Skeletal muscle tissue (tissue), 5 donors: Measurements from ENCODE around the gene C7. TPM values are rescaled to one million over a fixed set of nuclear protein-coding genes. Genes with fewer than 3 reads are reported as not detected.
"Not testable (repeated sequence)": the region's sequence is repeated elsewhere in the genome, so short reads cannot be mapped to it uniquely, and the experiment has no call there.

Experiments used
- H3K27ac ChIP-seq: one replicate; pipeline ENCODE4 v1.7.0; 2013; ENCODE audit warnings: mild to moderate bottlenecking, low read depth, low read length, inconsistent platforms
- H3K27me3 ChIP-seq, 3 donors: one replicate each; pipeline ENCODE4 v1.7.0; 2013; ENCODE audit warnings: low read length in 3 of 3; ENCODE audit not compliant: control insufficient read depth in 3 of 3, insufficient read depth in 3 of 3
- H3K36me3 ChIP-seq, 3 donors: one replicate each; pipeline ENCODE4 v1.7.0; 2013; ENCODE audit warnings: low read length in 3 of 3; ENCODE audit not compliant: control insufficient read depth in 3 of 3, insufficient read depth in 3 of 3
- H3K4me1 ChIP-seq, 3 donors: one replicate each; pipeline ENCODE4 v1.7.0; 2013; ENCODE audit warnings: low read length in 3 of 3, mild to moderate bottlenecking in 3 of 3; ENCODE audit not compliant: control insufficient read depth in 3 of 3, insufficient read depth in 3 of 3
- H3K4me3 ChIP-seq, 3 donors: one replicate each; pipeline ENCODE4 v1.7.0; 2013; ENCODE audit warnings: low read length in 3 of 3
- H3K9ac ChIP-seq, 3 donors: one replicate each; pipeline ENCODE4 v1.7.0; 2013; ENCODE audit warnings: low read length in 3 of 3, mild to moderate bottlenecking in 3 of 3, moderate library complexity in 2 of 3, low read depth in 1 of 3
- H3K9me3 ChIP-seq, 3 donors: one replicate each; pipeline ENCODE4 v1.7.0; 2013; ENCODE audit warnings: low read length in 3 of 3; ENCODE audit not compliant: control insufficient read depth in 3 of 3
- small RNA-seq: library from RNA; depleted of rRNA; stranded (forward); fragments of <200 nt; gene quantifications from one replicate; pipeline ENCODE3, GENCODE V24; 2014
- total RNA-seq: library from RNA; depleted of rRNA; stranded (reverse); fragments of >200 nt; gene quantifications from one replicate; pipeline ENCODE4 v1.2.3, GENCODE V29; 2014
- donor health status: Osteomylitis.

C7 gene
- total RNA-seq, 1 donor from 2014 or later: 15.1 TPM

DNA sequence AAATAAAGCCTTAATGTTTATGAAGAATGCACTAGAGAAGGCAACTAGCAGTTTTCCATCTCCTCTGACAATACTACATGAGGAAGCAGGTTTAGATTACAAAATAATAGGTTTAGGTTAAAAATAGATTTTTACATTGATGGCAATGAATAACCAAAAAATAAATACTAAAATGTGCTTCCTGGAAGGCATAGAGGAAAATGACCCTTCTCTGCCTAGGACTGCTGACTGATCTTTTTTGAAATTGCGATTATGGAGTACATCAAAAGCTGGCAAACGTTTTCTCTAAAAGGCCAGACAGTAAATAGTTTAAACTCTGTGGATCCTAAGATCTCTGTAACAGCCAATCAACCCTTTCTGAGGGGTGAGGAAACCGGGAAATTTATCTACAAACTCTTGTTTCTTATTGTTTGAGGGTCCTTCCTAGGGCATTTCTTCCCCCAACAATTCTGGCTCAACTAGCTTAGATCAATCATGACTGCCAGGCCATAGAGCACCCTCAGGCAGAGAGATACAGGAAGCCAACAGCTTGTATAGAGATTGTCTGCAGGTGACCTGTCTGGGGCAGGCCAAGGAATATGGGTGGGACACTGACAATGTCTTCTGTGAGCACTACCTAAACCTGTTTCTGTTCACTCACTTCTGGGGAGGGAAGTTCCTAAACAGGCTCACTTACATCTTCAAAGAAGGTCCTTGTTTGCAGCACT, 94.5 kb downstream of the C7 start:
- H3K4me3 ChIP-seq: no peak overlapping the region
- no peak overlapping the region for H3K9ac ChIP-seq
- no peak overlapping the region for H3K27ac ChIP-seq
- H3K9me3 ChIP-seq: no peaks in the 10 kb centered on the region
- H3K4me1 ChIP-seq: no peaks in the 10 kb centered on the region
- H3K27me3 ChIP-seq: no peaks in the 10 kb centered on the region
- no peaks in the 10 kb centered on the region for H3K36me3 ChIP-seq

DNA sequence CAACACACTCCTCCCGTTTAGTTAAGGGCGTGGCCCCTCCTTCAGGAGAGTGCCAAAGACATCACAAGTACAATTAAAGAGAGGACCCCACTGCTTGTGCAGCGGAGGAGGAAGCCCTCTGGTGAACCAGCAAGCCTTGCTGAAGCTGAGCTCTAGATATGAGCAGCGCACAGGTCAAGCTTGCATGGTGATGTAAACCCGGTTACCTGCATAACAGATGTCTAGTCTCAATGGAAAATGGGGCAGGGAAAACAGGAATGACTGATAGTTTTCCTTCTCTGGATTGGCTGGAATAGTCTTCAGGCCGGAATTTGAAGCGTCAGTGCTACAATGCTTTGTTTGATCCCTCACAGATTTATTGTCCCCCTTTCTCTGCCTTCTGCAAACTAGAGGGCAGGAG, 95.6 kb downstream of the C7 start:
- no peaks in the 10 kb centered on the region for H3K27me3 ChIP-seq
- no peaks in the 10 kb centered on the region for H3K36me3 ChIP-seq
- no peaks in the 10 kb centered on the region for H3K9me3 ChIP-seq
- no peaks in the 10 kb centered on the region for H3K4me1 ChIP-seq
- H3K27ac ChIP-seq: no peak overlapping the region
- H3K4me3 ChIP-seq: no peak overlapping the region
- no peak overlapping the region for H3K9ac ChIP-seq

DNA sequence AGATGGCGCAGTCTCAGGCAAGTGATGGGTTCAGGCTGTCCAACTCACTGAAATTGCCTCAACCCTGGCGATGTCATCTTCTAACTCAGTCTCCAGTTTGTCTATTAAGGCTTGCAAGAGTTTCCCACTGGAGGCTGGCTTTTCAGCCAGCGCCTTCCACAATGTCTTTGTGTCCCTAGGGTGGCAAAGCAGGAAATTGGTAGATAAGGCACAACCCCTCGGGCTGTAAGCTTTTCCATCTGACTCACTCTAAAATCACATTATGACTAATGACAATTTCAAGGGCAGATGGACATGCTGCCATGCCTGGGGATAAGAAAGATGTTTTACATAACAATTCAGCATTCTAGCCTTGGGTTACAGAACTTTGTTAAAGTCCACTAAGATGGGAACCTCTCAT, 99.9 kb downstream of the C7 start:
- Histone ChIP-seq H3K27ac (no peak overlapping the region), H3K4me1 (no peaks in the 10 kb centered on the region), H3K27me3 (no peaks in the 10 kb centered on the region), H3K9me3 (no peaks in the 10 kb centered on the region), H3K4me3 (no peak overlapping the region), H3K36me3 (no peaks in the 10 kb centered on the region), H3K9ac (no peak overlapping the region)

DNA sequence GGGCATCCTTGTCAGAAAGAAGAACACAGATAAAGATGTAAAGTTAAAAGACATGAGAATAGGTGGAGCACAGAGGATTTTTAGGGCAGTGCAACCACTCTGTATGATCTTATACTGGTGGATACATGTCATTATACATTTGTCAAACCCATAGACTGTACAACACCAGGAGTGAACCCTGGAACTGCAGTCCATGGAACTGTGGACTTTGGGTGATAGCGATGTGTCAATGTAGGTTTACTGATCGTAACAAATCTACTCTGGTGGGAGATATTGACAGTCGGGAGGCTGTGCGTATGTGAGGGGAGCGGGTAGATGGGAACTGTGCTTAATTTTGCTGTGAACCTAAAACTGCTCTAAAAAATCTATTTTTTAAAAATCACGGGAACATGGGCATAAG, 101.3 kb downstream of the C7 start:
- no peaks in the 10 kb centered on the region for H3K4me1 ChIP-seq
- H3K9ac ChIP-seq: no peak overlapping the region
- H3K4me3 ChIP-seq: no peak overlapping the region
- no peaks in the 10 kb centered on the region for H3K36me3 ChIP-seq
- no peak overlapping the region for H3K27ac ChIP-seq
- H3K27me3 ChIP-seq: no peaks in the 10 kb centered on the region
- H3K9me3 ChIP-seq: no peaks in the 10 kb centered on the region

DNA sequence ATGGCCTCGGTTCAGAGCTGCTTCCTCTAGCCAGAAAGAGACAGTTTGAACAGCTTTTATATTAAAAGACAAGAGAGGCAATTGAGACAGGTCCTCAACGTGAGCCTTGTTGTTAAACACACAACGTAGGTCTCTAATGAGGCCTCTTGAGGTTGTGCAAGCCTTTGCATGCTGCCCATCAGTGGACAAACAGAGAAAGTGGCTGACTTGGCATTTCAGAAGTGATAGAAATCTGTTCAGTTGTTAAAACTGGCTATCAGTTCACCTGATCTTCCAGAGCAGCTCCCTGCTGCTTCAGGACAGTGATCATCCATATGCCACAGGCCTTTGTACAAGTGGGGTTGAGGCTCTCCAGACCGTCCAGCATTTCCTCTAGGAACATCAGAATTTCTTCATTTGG, 103.0 kb downstream of the C7 start:
- no peaks in the 10 kb centered on the region for H3K4me1 ChIP-seq
- no peak overlapping the region for H3K4me3 ChIP-seq
- no peaks in the 10 kb centered on the region for H3K36me3 ChIP-seq
- H3K9ac ChIP-seq: no peak overlapping the region
- no peaks in the 10 kb centered on the region for H3K27me3 ChIP-seq
- no peaks in the 10 kb centered on the region for H3K9me3 ChIP-seq
- H3K27ac ChIP-seq: no peak overlapping the region

DNA sequence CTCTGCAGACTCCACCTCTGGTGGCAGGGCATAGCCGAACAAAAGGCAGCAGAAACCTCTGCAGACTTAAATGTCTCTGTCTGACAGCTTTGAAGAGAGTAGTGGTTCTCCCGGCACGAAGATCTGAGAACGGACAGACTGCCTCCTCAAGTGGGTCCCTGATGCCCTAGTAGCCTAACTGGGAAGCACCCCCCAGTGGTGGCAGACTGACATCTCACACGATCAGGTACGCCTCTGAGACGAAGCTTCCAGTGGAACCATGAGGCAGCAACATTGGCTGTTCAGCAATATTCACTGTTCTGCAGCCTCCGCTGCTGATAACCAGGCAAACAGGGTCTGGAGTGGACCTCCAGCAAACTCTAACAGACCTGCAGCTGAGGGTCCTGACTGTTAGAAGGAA, 113.3 kb downstream of the C7 start:
- not testable (repeated sequence) for H3K4me1 ChIP-seq, H3K36me3 ChIP-seq, H3K9me3 ChIP-seq, H3K27me3 ChIP-seq, H3K4me3 ChIP-seq, H3K9ac ChIP-seq, H3K27ac ChIP-seq

Small RNA genes lying within 50 kb of the gene (small RNA-seq; reads per million reads assigned to genes)
- not detected for gene AC114967.1
- gene RNU7-161P: not detected

Other genes with a start within 250 kb of the C7 start
- gene PTGER4, start 229.6 kb upstream of the C7 start, total RNA-seq: 10.4 TPM
- gene TTC33, start 153.5 kb upstream of the C7 start, total RNA-seq: 17.2 TPM
- 41.2 TPM for gene PRKAA1, start 111.1 kb upstream of the C7 start, total RNA-seq
- 2,214 TPM for gene RPL37, start 74.3 kb upstream of the C7 start, total RNA-seq
- 3.1 TPM for gene CARD6, start 68.1 kb upstream of the C7 start, total RNA-seq
- not detected for gene MROH2B, start 161.8 kb downstream of the C7 start, total RNA-seq